SK-N-SH treated with all-trans-retinoic acid at 6 μM for 48 hours (cell line): ENCODE measurements around the gene MLX.

ENCODE experiments used
- OSR1 ChIP-seq: fragments of 250-450 bp; sonication (Bioruptor Pico); IDR thresholded peaks from 2 replicates; pipeline ENCODE4 v1.8.0; 2022; ENCODE audit warnings: moderate library complexity, mild to moderate bottlenecking, inconsistent platforms
- PATZ1 ChIP-seq: fragments of 250-450 bp; sonication (Bioruptor Pico); IDR thresholded peaks from 2 replicates; pipeline ENCODE4 v1.8.0; 2020; ENCODE audit warnings: mild to moderate bottlenecking, moderate library complexity, borderline replicate concordance
- ZNF565 ChIP-seq: fragments of 450-650 bp; formaldehyde crosslinking; conservative IDR thresholded peaks from 2 replicates; pipeline ENCODE4 v1.5.0; 2020; ENCODE audit warnings: low read depth, mild to moderate bottlenecking, moderate library complexity
- TF ChIP-seq, protein P1 (sequence below): fragments of 250-450 bp; sonication (Bioruptor Pico); IDR thresholded peaks from 2 replicates; pipeline ENCODE4 v1.5.0; 2020; ENCODE audit warnings: mild to moderate bottlenecking, moderate library complexity
- TF ChIP-seq, protein P2 (sequence below): fragments of 250-450 bp; sonication (Bioruptor Pico); IDR thresholded peaks from 2 replicates; pipeline ENCODE4 v1.5.1; 2021; ENCODE audit warnings: mild to moderate bottlenecking, moderate library complexity

- TF ChIP-seq, protein P1, sequence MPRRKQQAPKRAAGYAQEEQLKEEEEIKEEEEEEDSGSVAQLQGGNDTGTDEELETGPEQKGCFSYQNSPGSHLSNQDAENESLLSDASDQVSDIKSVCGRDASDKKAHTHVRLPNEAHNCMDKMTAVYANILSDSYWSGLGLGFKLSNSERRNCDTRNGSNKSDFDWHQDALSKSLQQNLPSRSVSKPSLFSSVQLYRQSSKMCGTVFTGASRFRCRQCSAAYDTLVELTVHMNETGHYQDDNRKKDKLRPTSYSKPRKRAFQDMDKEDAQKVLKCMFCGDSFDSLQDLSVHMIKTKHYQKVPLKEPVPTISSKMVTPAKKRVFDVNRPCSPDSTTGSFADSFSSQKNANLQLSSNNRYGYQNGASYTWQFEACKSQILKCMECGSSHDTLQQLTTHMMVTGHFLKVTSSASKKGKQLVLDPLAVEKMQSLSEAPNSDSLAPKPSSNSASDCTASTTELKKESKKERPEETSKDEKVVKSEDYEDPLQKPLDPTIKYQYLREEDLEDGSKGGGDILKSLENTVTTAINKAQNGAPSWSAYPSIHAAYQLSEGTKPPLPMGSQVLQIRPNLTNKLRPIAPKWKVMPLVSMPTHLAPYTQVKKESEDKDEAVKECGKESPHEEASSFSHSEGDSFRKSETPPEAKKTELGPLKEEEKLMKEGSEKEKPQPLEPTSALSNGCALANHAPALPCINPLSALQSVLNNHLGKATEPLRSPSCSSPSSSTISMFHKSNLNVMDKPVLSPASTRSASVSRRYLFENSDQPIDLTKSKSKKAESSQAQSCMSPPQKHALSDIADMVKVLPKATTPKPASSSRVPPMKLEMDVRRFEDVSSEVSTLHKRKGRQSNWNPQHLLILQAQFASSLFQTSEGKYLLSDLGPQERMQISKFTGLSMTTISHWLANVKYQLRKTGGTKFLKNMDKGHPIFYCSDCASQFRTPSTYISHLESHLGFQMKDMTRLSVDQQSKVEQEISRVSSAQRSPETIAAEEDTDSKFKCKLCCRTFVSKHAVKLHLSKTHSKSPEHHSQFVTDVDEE (CRISPR knock-in tag): no peak
- TF ChIP-seq PATZ1 (CRISPR knock-in tag): no peak
- TF ChIP-seq, protein P2, sequence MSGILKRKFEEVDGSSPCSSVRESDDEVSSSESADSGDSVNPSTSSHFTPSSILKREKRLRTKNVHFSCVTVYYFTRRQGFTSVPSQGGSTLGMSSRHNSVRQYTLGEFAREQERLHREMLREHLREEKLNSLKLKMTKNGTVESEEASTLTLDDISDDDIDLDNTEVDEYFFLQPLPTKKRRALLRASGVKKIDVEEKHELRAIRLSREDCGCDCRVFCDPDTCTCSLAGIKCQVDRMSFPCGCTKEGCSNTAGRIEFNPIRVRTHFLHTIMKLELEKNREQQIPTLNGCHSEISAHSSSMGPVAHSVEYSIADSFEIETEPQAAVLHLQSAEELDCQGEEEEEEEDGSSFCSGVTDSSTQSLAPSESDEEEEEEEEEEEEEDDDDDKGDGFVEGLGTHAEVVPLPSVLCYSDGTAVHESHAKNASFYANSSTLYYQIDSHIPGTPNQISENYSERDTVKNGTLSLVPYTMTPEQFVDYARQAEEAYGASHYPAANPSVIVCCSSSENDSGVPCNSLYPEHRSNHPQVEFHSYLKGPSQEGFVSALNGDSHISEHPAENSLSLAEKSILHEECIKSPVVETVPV (CRISPR knock-in tag): no peak
- no peak for TF ChIP-seq OSR1 (CRISPR knock-in tag)
- no peak for TF ChIP-seq ZNF565 (CRISPR knock-in tag)
Measured at GRCh38 chr17:42574463-42574862, 7.6 kb downstream of the MLX start.
